Endothelial cell of umbilical vein (primary cell): Measurements from ENCODE around the gene TYK2. TPM values are rescaled to one million over a fixed set of nuclear protein-coding genes. Genes with fewer than 3 reads are reported as not detected.

Experiments
- BruUV-seq: library from RNA; stranded (reverse); fragments of 400-500 nt; replicated peaks from 2 replicates; lab custom pipeline; 2021; lab: Mats Ljungman, UMichigan
- CTCF ChIA-PET: fragments of 300-600, 350-600 bp; sonication (Branson Sonifier 250); formaldehyde crosslinking; loops from one replicate; lab custom pipeline; 2021; ENCODE audit warnings: antibody characterized with exemption, inconsistent platforms; lab: Charles Lee
- POLR2A ChIA-PET: fragments of 300-600, 350-600 bp; sonication (Branson Sonifier 250); formaldehyde crosslinking; loops from one replicate; lab custom pipeline; 2021; ENCODE audit warnings: antibody characterized with exemption, inconsistent platforms; lab: Charles Lee
- DNase-seq: peaks from one replicate; pipeline ENCODE4 v3.0.0-alpha.2; 2011; ENCODE audit warnings: low read depth, low spot score
- FAIRE-seq: peaks from 2 replicates; lab custom pipeline; 2011; peaks lifted over from hg19 to GRCh38; lab: Jason Lieb, UNC
- H2AFZ ChIP-seq: 2 replicates; pipeline ENCODE4 v1.6.0; 2012; ENCODE audit warnings: low read depth, low read length, control low read depth, inconsistent platforms
- H3K27ac ChIP-seq: 2 replicates; pipeline ENCODE4 v1.5.1; 2011; ENCODE audit warnings: low read depth, mild to moderate bottlenecking, control low read depth, low read length, moderate library complexity; ENCODE audit not compliant: insufficient read depth
- H3K27me3 ChIP-seq, 2 experiments: 2 replicates each; pipeline versions ENCODE4 v1.6.0 to v1.6.1; 2011; ENCODE audit warnings: low read length in 2 of 2, mixed read lengths in 1 of 2; ENCODE audit not compliant: control insufficient read depth in 2 of 2, insufficient read depth in 2 of 2
- H3K36me3 ChIP-seq, 2 experiments: 2 replicates in 1 of 2; 3 replicates in 1 of 2; pipeline ENCODE4 v1.5.1; 2011; ENCODE audit warnings: low read length in 2 of 2, mild to moderate bottlenecking in 1 of 2, moderate library complexity in 1 of 2; ENCODE audit not compliant: control insufficient read depth in 2 of 2, insufficient read depth in 2 of 2; ENCODE audit errors: extremely low read depth in 1 of 2
- H3K4me1 ChIP-seq: 3 replicates; pipeline ENCODE4 v1.5.1; 2011; ENCODE audit warnings: mild to moderate bottlenecking, low read length; ENCODE audit not compliant: control insufficient read depth, insufficient read depth; ENCODE audit errors: extremely low read depth
- H3K4me2 ChIP-seq: 2 replicates; pipeline ENCODE4 v1.6.1; 2011; ENCODE audit warnings: low read length, control low read depth, mixed read lengths; ENCODE audit not compliant: insufficient read depth
- H3K4me3 ChIP-seq, 3 experiments: fragments of 200-600 bp in 1 of 3; sonication (generic), shearing (Covaris generic) in 1 of 3; replicated peaks in 1 of 3; 2 replicates each; pipeline ENCODE4 v1.5.1; 2011 to 2016; ENCODE audit warnings: control low read depth in 3 of 3, low read length in 3 of 3, mild to moderate bottlenecking in 2 of 3, inconsistent platforms in 1 of 3, low read depth in 1 of 3, moderate library complexity in 1 of 3; ENCODE audit not compliant: insufficient read depth in 1 of 3
- H3K79me2 ChIP-seq: 2 replicates; pipeline ENCODE4 v1.6.0; 2012; ENCODE audit warnings: low read length, inconsistent platforms; ENCODE audit not compliant: control insufficient read depth, insufficient read depth
- H3K9ac ChIP-seq: replicated peaks from 2 replicates; pipeline ENCODE3; 2011; ENCODE audit warnings: low read length, control low read depth; ENCODE audit not compliant: insufficient read depth; ENCODE audit errors: extremely low read depth
- H3K9me1 ChIP-seq: replicated peaks from 3 replicates; pipeline ENCODE4 v1.6.0; 2011; ENCODE audit warnings: mild to moderate bottlenecking, low read length; ENCODE audit not compliant: control insufficient read depth, insufficient read depth; ENCODE audit errors: extremely low read depth
- H3K9me3 ChIP-seq: replicated peaks from 2 replicates; pipeline ENCODE4 v1.5.1; 2012; ENCODE audit warnings: low read length, inconsistent platforms; ENCODE audit not compliant: control insufficient read depth, insufficient read depth
- H4K20me1 ChIP-seq: replicated peaks from 2 replicates; pipeline ENCODE3; 2011; ENCODE audit warnings: mild to moderate bottlenecking, low read length; ENCODE audit not compliant: control insufficient read depth, insufficient read depth; ENCODE audit errors: extremely low read depth
- EZH2 ChIP-seq: IDR thresholded peaks from 2 replicates; pipeline ENCODE4 v1.6.1; 2012; ENCODE audit warnings: borderline replicate concordance, low read depth, mild to moderate bottlenecking, moderate library complexity, low read length, inconsistent platforms; ENCODE audit not compliant: severe bottlenecking
- FOS ChIP-seq: IDR thresholded peaks from 2 replicates; pipeline ENCODE4 v1.6.1; 2011; ENCODE audit warnings: mild to moderate bottlenecking, low read length, moderate library complexity, borderline replicate concordance; ENCODE audit not compliant: insufficient read depth
- GATA2 ChIP-seq: IDR thresholded peaks from 2 replicates; pipeline ENCODE4 v1.7.0; 2011; ENCODE audit warnings: low read depth, mild to moderate bottlenecking, moderate library complexity, mixed read lengths, low read length; ENCODE audit not compliant: insufficient read length, insufficient read depth
- JUN ChIP-seq: IDR thresholded peaks from 2 replicates; pipeline ENCODE4 v1.6.1; 2011; ENCODE audit warnings: borderline replicate concordance, low read depth; ENCODE audit not compliant: insufficient read length, insufficient read depth
- MAX ChIP-seq: IDR thresholded peaks from 2 replicates; pipeline ENCODE4 v1.6.1; 2011; ENCODE audit not compliant: insufficient read depth, insufficient read length
- MYC ChIP-seq: IDR thresholded peaks from one replicate; pipeline ENCODE4 v1.6.1; 2011; ENCODE audit warnings: mild to moderate bottlenecking, low read depth, low read length
- POLR2A ChIP-seq: IDR thresholded peaks from 2 replicates; pipeline ENCODE4 v1.6.1; 2012; ENCODE audit warnings: low read depth, mild to moderate bottlenecking, control low read depth, low read length
- POLR2AphosphoS5 ChIP-seq: IDR thresholded peaks from 2 replicates; pipeline ENCODE4 v1.6.1; 2012; ENCODE audit warnings: low read depth, mild to moderate bottlenecking, control low read depth, low read length, moderate library complexity; ENCODE audit not compliant: insufficient read depth
- dilution Hi-C: fragments of 300-500 bp; cut with MboI; formaldehyde crosslinking; loops from one replicate; pipeline ENCODE4 v1.15.0; 2019; ENCODE audit warnings: low sequenced_read_pairs; ENCODE audit not compliant: extremely low pct_ligation_motif_present
- intact Hi-C: fragments of 100-400 bp; cut with micrococcal nuclease; formaldehyde crosslinking; loops from one replicate; pipeline ENCODE4 v1.10.0; 2022
- polyA plus RNA-seq, 4 experiments: library from polyadenylated mRNA; depleted of rRNA in 3 of 4; stranded (reverse) in 3 of 4; unstranded in 1 of 4; fragments of >200 nt; gene quantifications; 2 replicates each; pipeline versions ENCODE4 v1.2.1 to v1.2.3, GENCODE V29; 2011 to 2012; ENCODE audit warnings: missing spikeins in 1 of 4
- total RNA-seq: library from RNA; stranded (reverse); gene quantifications from 2 replicates; pipeline ENCODE4 v1.2.3, GENCODE V29; 2021
- TF ChIP-seq, protein P1 (sequence below), 2 donors: IDR thresholded peaks; 1 replicate in 1 of 2; 2 replicates in 1 of 2; pipeline ENCODE4 v1.5.1; 2011; ENCODE audit warnings: low read length in 2 of 2, mild to moderate bottlenecking in 2 of 2, moderate library complexity in 2 of 2, control low read depth in 1 of 2, inconsistent platforms in 1 of 2, low read depth in 1 of 2; ENCODE audit not compliant: insufficient read depth in 1 of 2; ENCODE audit errors: extremely low read depth in 1 of 2

The TYK2 gene
- total and polyA plus RNA-seq, 2 donors (not counting 3 experiments of a cell fraction or from before 2014, with no cell fraction given) = 92.9 to 138 TPM

- no peak overlapping the region for H3K4me3 ChIP-seq
- no peaks in the 10 kb centered on the region for H3K9me3 ChIP-seq
- H3K79me2 ChIP-seq = no peaks in the 10 kb centered on the region
- BruUV-seq = no TSS peak
- no peak overlapping the region for H3K4me2 ChIP-seq
- FAIRE-seq (no peak), DNase-seq (no peak)
- CTCF ChIA-PET = no interaction called here
- H3K27me3 ChIP-seq = no peaks in the 10 kb centered on the region
- TF ChIP-seq GATA2 (no peak), POLR2AphosphoS5 (no peak), POLR2A (no peak), MAX (no peak), JUN (no peak), MYC (no peak), FOS (no peak), EZH2 (no peak)
- TF ChIP-seq, protein P1, sequence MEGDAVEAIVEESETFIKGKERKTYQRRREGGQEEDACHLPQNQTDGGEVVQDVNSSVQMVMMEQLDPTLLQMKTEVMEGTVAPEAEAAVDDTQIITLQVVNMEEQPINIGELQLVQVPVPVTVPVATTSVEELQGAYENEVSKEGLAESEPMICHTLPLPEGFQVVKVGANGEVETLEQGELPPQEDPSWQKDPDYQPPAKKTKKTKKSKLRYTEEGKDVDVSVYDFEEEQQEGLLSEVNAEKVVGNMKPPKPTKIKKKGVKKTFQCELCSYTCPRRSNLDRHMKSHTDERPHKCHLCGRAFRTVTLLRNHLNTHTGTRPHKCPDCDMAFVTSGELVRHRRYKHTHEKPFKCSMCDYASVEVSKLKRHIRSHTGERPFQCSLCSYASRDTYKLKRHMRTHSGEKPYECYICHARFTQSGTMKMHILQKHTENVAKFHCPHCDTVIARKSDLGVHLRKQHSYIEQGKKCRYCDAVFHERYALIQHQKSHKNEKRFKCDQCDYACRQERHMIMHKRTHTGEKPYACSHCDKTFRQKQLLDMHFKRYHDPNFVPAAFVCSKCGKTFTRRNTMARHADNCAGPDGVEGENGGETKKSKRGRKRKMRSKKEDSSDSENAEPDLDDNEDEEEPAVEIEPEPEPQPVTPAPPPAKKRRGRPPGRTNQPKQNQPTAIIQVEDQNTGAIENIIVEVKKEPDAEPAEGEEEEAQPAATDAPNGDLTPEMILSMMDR (IDR thresholded peaks at IDR 0.05; ENCODE audit: extremely low read depth in 1 of 2, insufficient read depth in 1 of 2, low read depth in 1 of 2, low read length in 2 of 2) = no peak
- dilution Hi-C loops = no loop called here
- POLR2A ChIA-PET = no interaction called here
- peaks cover 12 to 35% of the 10 kb centered on the region in 2 experiments for H3K36me3 ChIP-seq
- no peaks in the 10 kb centered on the region for H3K4me1 ChIP-seq
- no peaks in the 10 kb centered on the region for H3K9me1 ChIP-seq
- H2AFZ ChIP-seq = no peak overlapping the region
- H3K9ac ChIP-seq = no peak overlapping the region
- intact Hi-C loops = no loop called here
- H4K20me1 ChIP-seq = no peaks in the 10 kb centered on the region
- no peak overlapping the region for H3K27ac ChIP-seq
Observed at GRCh38 chr19:10352764-10353671, 27.4 kb downstream of the TYK2 start.
